GM19397 (cell line): ENCODE data around the gene DEFB125.
"Not testable (repeated sequence)": the region's sequence is repeated elsewhere in the genome, so short reads cannot be mapped to it uniquely, and the experiment has no call there.

Experiments
- ATAC-seq: cut with Tn5 transposase; IDR thresholded peaks from one replicate; pipeline ENCODE4 v1.9.1; 2021; ENCODE audit warnings: mild to moderate bottlenecking, moderate library complexity; ENCODE audit not compliant: unreplicated experiment

Gene DEFB125, protein sequence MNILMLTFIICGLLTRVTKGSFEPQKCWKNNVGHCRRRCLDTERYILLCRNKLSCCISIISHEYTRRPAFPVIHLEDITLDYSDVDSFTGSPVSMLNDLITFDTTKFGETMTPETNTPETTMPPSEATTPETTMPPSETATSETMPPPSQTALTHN

DNA sequence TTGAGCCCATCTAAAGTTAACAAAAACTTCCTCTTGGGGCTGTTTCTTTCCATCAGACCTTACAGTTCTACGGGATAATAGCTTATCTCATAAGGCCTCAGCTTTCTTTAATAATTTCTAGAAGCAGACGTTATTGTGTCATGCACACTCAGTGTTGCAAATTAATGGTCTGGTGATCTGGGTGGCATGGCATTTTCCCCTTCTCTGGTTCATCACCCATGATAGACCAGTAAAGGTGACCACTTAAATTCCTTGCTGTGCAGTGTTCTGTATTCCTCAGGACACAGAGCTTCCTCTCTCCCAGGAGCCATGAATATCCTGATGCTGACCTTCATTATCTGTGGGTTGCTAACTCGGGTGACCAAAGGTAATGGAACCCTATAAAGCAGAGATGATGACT, at the start of gene DEFB125:
Gene DEFB125, plus strand, starts transcription at position 272 of the 400 bp plus-strand sequence. Its CDS starts 38 bp downstream, at position 310.
- ATAC-seq: no peak

DNA sequence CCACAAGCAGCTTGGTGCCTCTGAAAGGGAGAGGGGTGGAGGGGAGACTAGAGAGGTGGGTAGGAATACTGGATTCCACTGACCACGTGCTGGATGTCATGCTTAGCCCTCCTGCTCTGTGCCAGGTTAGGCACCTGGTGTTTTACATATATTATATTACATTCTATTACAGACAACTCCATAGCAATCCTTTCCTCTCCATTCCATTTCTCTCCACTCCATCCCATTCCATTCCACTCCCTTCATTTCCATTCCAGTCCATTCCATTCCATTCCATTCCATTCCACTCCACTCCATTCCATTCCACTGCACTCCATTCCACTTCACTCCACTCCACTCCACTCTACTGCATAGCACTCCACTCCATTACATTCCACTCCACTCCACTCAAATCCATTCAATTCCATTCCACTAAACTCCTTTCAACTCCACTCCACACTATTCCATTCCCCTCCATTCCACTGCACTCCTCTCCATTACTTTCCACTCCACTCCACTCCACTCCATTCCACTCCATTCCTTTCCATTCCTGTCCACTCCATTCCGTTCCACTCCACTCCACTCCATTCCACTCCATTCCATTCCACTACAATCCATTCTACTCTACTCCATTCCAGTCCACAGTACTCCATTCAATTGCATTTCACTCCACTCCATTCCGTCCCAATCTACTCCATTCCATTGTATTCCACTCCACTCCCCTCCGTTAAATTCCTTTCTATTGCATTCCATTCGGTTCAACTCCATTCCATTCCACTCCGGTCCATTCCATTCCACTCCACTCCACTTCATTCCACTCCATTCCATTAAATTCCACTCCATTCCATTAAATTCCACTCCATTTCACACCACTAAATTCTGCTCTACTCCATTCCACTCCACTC, 27.2 kb upstream of the DEFB125 start:
- no peak for ATAC-seq

DNA sequence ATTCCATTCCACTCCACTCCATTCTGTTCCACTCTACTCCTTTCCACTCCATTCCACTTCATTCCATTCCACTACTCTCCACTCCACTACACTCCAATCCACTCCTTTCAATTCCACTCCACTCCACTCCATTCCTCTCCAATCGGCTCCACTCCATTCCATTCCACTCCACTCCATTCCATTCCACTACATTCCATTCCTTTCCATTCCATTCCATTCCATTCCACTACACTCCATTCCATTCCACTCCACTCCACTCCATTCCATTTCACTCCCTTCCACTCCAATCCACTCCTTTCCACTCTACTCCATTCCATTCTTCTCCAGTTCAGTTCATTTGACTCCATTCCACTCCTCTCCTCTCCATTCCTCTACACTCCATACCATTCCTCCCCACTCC, 26.2 kb upstream of the DEFB125 start:
- no peak for ATAC-seq

DNA sequence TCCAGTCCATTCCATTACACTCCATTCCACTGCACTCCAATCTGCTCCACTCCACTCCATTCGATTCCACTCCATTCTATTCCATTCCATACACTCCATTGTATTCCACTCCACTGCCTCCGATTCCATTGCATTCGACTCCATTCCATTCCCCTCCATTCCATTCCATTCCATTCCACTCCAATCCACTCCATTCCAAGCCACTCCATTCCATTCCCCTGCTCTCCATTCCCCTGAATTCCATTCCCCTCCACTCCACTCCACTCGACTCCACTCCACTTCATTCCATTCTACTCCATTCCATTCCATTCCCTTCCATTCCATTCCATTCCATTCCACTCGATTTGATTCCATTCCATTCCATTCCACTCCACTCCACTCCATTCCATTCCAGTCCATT, 25.7 kb upstream of the DEFB125 start:
- ATAC-seq: no peak

DNA sequence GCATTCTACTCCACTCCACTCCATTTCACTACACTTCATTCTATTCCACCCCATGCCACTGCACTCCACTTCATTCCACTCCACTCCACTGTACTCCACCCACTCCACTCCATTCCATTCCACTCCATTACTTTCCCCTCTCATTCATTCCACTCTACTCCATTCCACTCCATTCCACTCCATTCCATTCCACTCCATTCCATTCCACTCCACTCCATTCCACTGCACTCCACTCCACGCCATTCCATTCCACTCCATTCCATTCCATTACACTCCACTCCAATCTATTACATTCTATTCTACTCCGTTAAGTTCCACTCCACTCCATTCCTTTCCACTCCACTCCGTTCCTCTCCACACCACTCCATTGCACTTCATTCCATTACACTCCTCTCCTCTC, 25.0 kb upstream of the DEFB125 start:
- ATAC-seq: no peak

DNA sequence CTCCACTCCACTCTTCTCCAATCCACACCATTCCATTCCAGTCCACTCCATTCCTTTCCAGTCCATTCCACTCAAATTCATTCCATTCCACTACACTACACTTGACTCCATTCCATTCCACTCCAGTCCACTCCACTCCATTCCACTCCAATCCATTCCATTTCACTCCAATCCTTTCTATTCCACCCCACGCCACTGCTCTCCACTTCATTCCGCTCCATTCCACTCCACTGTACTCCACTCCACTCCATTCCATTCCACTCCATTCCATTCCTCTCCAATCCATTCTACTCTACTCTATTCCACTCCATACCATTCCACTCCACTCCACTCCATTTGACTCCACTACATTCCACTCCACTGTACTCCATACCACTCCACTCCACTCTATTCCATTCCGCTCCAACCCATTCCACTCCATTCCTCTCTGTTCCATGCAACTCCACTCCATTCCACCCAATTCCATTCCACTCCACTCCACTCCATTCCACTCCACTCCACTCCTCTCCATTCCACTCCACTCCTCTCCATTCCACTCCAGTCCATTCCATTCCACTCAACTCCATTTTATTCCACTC, 23.4 kb upstream of the DEFB125 start:
- ATAC-seq: no peak

DNA sequence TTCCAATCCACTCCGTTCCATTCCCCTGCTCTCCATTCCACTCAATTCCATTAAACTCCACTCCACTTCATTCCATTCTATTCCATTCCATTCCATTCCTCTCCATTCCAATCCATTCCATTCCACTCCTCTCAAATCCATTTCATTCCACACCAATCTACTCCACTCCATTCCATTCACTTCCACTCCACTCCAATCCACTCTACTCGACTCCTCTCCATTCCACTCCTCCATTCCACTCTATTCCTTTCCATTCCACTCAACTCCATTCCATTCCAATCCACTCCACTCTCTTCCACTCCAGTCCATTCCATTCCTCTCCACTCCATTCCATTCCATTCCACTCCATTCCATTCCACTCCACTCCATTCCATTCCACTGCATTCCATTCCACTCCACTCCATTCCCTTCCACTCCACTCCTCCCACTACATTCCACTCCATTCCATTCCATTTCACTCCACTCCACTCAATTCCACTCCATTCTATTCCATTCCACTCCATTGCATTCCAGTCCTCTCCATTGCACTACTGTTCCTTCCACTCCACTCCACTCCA, 22.6 kb upstream of the DEFB125 start:
- ATAC-seq: no peak

DNA sequence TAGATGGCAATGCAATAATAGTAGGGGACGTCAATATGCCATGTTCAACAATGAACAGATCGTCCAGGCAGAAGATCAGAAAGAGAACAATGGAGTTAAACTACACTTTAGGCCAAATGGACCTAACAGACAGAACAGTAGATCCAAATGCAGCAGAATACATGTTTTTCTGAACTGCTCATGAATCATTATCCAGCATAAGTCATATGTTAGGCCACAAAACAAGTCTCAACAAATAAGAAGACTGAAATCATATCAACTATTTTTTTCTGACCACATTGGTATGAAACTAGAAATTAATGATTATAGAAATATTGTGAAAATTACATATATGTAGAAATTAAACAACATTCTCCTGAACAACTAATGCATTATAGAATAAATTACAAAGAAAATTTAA, 10.2 kb upstream of the DEFB125 start:
- no peak for ATAC-seq

DNA sequence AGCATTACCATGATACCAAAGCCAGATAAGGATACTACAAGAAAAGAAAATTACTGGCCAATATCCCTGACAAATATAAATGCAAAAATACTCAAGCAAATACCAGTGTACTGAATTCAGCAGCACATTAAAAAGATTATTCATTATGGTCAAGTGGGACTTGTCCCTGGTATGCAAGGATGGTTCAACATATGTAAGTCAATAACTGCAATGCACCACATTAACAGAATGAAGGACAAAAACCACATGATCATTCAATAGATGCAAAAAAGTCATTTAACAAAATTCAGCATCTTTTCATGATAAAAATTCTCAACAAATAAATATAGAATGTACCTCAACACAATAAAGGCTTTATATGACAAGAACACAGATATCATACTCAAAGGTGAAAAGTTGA, 9.1 kb upstream of the DEFB125 start:
- no peak for ATAC-seq

DNA sequence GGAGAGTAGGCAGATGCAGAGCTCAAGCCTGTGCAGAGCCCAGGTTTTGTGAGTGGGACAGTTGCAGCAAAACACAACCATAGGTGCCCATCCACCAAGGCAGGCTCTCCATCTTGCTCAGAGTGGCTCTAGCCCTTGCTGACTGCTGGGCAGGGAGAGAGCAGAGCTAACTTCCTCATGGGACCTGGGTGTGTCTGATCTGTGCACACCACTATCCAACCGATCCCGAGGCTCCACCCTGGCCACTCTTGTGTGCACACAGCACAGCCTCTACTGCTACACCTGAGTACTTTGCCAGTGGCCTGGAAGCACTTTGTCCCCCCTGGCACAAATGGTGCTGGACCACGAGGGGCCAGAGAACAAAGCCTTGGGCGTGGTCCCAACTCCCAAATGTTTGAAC, 7.9 kb upstream of the DEFB125 start:
- no peak for ATAC-seq

DNA sequence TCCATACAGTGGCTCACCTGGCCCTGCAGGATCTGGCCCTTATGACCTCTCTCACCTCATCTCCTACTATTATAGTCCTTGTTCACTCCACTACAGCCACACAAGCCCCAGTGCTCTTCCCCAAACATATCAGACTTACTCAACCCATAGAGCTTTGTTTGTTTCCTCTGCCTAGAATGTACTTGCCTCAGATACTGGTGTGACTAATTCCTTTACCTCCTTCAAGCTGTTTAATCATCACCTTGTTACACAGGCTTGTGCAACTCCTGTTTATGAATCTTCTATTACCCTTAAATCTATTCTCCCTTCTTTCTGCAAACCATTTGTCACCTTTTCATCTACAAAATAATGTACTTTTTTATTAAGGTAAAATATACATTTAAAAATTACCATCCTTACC, 3.2 kb downstream of the DEFB125 start:
- no peak for ATAC-seq

DNA sequence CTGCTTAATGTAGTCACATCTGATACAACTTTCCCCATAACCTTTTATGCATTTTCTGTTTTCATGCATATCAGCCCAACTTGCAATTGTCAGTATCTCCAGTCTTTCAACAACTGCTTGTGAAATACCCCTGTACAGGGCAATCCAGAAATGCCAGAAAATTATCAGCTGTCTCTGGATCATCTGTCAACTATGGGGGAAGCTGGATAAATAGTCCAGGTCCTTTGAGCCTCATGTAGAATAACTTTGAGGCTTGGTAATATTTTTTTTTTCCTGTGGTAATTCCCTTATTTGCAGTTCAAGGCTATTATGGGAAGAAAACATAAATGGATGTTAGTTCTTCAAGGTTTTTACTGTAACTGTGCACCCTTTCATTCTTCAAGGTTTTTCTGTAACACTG, 6.2 kb downstream of the DEFB125 start:
- ATAC-seq: no peak

DNA sequence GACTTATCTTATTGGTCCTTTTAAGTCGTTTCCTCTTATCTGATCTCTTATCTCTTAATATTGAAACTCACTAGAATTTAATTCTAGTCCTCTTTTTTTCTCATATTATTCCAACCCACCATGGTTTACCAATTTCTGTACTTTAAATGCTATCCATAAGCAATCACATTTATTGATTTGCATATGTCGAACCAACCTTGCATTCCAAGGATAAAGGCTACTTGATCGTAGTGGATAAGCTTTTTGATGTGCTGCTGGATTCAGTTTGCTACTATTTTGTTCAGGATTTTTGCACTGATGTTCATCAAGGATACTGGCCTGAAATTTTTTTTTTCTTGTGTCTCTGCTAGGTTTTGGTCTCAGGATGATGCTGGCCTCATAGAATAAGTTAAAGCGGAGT, 7.7 kb downstream of the DEFB125 start:
- ATAC-seq: no peak

DNA sequence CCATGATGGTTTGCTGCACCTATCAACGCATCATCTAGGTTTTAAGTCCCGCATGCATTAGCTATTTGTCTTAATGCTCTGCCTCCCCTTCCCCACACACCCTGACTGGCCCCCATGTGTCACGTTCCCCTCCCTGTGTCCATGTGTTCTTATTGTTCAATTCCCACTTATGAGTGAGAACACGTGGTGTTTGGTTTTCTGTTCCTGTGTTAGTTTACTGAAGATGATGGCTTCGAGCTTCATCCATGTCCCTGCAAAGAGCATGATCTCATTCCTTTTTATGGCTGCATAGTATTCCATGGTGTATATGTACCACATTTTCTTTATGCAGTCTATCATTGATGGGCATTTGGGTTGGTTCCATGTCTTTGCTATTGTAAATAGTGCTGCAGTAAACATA, 10.2 kb downstream of the DEFB125 start:
- ATAC-seq: not testable (repeated sequence)

DNA sequence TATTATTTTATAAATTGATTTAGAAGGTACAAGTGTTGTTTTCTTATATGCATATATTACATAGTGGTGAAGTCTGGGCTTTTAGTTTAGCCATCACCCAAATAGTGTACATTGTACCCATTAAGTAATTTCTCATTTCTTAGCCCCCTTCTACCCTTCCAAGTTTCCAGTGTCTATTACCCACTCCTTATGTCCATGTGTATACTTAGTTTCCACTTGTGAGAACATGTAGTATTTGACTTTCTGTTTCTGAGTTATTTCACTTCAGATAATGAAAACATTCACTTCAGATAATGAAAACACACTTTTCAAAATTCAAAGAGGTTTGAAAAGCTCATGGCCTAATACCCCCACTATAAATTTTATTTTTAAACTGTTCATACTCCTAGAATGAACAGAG, 14.5 kb downstream of the DEFB125 start:
- ATAC-seq: no peak

DNA sequence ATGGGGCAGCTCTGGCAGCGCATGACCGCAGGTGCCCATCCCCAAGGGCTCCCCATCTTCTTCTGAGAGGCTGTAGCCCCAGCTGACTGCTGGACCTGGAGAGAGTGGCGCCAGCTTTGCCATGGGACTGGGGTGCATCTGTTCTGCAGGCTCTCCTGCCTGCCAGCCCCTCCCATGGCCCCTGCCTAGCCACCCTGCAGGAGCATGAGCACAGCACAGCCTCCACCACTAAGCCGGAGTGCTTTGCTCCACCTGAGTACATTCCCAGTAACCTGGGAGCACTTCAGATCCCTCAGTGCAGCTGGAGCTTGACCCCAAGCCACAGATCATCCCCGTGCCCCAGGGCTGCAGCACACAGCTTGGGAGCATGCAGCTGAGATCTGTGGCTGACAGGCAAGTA, 16.0 kb downstream of the DEFB125 start:
- ATAC-seq: no peak

DNA sequence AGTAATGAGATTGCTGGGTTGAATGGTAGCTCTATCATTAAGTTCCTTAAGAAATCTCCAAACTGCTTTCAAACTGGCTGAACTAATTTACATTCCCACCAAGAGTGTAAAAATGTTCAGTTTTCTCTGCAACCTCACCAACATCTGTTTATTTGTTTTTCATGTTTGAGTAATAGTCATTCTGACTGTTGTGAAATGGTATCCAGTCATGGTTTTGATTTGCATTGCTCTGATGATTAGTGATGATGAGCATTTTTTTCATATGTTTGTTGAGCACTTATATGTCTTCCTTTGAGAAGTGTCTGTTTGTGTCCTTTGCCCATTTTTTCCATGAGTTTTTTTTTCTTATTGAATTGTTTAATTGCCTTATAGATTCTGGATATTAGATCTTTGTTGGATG, 24.9 kb downstream of the DEFB125 start:
- no peak for ATAC-seq

DNA sequence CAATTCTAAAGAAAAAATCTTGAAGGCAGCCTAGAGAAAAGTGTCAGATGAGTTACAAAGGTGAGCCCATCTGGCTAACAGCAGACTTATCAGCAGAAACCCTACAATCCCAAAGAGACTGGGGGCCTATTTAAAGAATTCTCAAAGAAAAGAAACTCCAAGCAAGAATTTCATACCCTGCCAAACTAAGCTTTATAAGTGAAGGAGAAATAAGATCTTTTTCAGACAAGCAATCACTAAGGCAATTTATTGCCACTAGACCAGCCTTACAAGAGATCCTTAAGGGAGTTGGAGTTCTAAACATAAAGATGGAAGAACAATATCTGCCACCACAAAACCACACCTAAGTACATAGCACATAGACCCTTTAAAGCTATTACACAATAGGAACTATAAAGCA, 30.0 kb downstream of the DEFB125 start:
- no peak for ATAC-seq

DNA sequence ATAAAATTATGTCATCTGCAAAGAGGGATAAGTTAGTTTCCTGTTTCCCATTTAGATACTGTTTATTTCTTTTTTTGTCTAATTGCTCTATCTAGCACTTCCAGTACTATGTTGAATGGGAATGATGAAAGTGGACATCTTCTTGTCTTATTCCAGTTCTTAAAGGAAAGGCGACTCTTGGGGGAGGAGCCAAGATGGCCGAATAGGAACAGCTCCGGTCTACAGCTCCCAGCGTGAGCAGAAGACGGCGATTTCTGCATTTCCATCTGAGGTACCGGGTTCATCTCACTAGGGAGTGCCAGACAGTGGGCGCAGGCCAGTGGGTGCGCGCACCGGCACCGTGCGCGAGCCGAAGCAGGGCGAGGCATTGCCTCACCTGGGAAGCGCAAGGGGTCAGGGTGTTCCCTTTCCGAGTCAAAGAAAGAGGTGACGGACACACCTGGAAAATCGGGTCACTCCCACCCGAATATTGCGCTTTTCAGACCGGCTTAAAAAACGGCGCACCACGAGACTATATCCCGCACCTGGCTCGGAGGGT, 42.4 kb downstream of the DEFB125 start:
- not testable (repeated sequence) for ATAC-seq

DNA sequence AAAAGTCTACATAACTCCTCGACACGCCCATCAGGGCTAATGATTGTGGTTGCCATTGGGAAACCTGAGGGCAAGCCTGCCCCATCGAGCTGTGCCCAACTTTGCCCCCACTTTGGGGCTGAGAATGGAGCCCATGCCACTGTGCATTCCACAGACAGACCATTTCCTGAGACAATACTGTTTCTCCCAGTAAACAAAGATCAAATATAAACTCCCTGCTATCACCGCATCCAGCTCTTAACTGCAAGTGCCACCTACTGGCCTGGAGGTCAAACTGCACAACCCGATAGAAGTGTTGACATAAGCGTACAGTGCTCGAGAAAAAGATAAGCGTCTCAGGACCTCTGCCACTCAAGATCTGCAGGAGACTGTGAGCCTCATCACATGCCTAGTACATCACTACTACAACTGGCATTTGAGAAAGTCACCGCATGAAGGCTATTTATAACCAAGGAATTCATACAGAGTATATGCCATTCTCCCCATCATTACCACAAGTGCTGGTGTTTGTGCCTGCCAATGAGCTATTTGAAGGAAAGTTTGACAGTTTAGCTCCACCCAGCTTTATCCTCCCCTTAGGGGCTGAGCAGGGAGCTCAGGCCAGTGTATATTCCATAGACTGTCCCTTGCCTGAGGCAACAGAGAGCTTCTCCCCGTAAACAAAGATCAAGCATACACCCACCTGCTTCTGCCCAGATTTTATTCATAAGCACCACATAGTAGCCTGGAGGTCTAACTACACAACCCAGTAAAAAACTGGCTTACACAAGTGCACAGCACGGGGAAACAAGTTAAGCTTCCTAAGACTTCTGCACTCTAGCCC, 50.4 kb downstream of the DEFB125 start:
- ATAC-seq: no peak

DNA sequence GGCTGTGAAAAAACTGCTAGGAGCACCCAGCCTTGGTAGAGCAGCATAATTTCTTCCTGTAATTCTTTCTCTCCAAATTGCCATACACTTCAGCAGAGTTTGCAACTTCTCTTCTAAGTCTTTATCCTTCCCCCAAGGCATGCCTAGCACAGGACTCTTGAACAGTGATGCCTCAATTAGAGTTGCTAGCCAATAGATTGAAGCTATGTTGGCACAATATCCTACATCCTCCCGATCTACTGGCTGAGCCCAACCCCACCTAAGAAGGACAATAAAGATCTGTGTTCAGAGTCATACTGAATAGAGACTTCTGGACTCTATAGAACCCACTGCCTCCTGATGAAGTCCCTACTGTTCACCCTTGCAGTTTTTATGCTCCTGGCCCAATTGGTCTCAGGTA, 54.8 kb downstream of the DEFB125 start, which contains the start of gene DEFB126:
Gene DEFB126, plus strand, starts transcription at position 301 of the 400 bp plus-strand sequence. Its CDS starts 39 bp downstream, at position 340.
- no peak for ATAC-seq
